Esophagus squamous epithelium (tissue), 5 donors: Measurements from ENCODE around the gene DCBLD2. TPM values are rescaled to one million over a fixed set of nuclear protein-coding genes. Genes with fewer than 3 reads are reported as not detected.

Source experiments
- DNase-seq: peaks from one replicate; lab custom pipeline; 2025; lab: John Stamatoyannopoulos, UW
- H3K27ac ChIP-seq, 4 donors: fragments of 200-600 bp; sonication (generic); one replicate each; pipeline ENCODE4 v1.5.1; 2016 to 2019; ENCODE audit warnings: mild to moderate bottlenecking in 1 of 4
- H3K27me3 ChIP-seq, 4 donors: fragments of 200-600 bp; sonication (generic); 1 replicate in 3 of 4; 2 replicates in 1 of 4; pipeline versions ENCODE4 v1.5.1 to v1.6.0; 2017 to 2021; ENCODE audit warnings: antibody characterized with exemption in 1 of 4
- H3K36me3 ChIP-seq, 3 donors: fragments of 200-600 bp; sonication (generic); one replicate each; pipeline ENCODE4 v1.5.1; 2016 to 2019
- H3K4me1 ChIP-seq, 3 donors: fragments of 200-600 bp; sonication (generic); one replicate each; pipeline ENCODE4 v1.5.1; 2017 to 2019
- H3K4me3 ChIP-seq, 4 donors: fragments of 200-600 bp; sonication (generic); 1 replicate in 3 of 4; 2 replicates in 1 of 4; pipeline ENCODE4 v1.5.1; 2016 to 2019; ENCODE audit warnings: mild to moderate bottlenecking in 2 of 4, moderate library complexity in 1 of 4
- H3K9me3 ChIP-seq, 3 donors: fragments of 200-600 bp; sonication (generic); one replicate each; pipeline ENCODE4 v1.5.1; 2016 to 2019
- POLR2A ChIP-seq, 4 donors: fragments of 450-650 bp; IDR thresholded peaks; one replicate each; pipeline ENCODE4 v1.6.1; 2017; ENCODE audit warnings: antibody characterized with exemption in 4 of 4, mild to moderate bottlenecking in 4 of 4, moderate library complexity in 3 of 4
- WGBS, 2 donors: methylation state at CpG; one replicate each; pipeline ENCODE4 v1.1.5; 2018; 5-methylcytosine and 5-hydroxymethylcytosine counted together
- intact Hi-C: fragments of 100-400 bp; cut with DNase I; formaldehyde crosslinking; loops from one replicate; pipeline ENCODE4 v1.15.0; 2022
- total RNA-seq, 4 donors: library from RNA; depleted of rRNA; stranded (reverse); fragments of >200 nt; gene quantifications; one replicate each; pipeline ENCODE4 v1.1.0, GENCODE V29; 2016
- TF ChIP-seq, protein P1 (sequence below), 6 experiments: fragments of 450-650 bp in 4 of 6; fragments of 200-600 bp in 2 of 6; sonication (generic) in 2 of 6; IDR thresholded peaks; one replicate each; pipeline ENCODE4 v1.5.1; 2016 to 2019; ENCODE audit warnings: antibody characterized with exemption in 6 of 6, mild to moderate bottlenecking in 4 of 6, moderate library complexity in 4 of 6
- donor health status: DM: yes; HTN: yes; CAD: no.

Gene DCBLD2
- total RNA-seq, 4 donors from 2014 or later: 3.7 to 21.4 (median 8.5) TPM

DNA sequence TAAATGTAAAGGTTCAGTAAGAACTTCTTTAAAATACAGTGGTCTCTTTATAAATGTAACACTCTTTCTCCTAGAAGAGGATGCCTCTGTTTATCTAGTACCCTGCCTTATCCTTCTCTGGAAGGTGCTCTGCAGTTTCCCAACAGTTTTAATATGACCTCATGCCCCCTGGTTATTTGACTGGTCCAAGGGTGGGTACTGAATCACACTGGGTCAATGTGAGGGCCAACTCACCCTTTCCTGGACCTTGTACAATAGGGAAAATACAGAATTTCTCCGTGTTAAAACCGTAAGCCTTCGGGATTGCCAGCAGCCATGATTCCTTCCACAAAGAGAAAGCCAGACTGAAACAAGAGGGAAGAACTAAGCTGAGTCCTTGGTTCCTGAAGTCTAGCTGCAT lies 9.2 kb downstream of the DCBLD2 start:
- H3K4me1 ChIP-seq: peaks cover 0 to 7% (median 0%) of the 10 kb centered on the region in 3 donors
- WGBS, 2 donors: 90 to 93% methylated on average over 3 of the region's 3 CpGs
- H3K9me3 ChIP-seq: no peaks in the 10 kb centered on the region
- no peaks in the 10 kb centered on the region for H3K27me3 ChIP-seq
- no peak for DNase-seq
- H3K27ac ChIP-seq: no peak overlapping the region
- H3K36me3 ChIP-seq: no peaks in the 10 kb centered on the region
- no peak for TF ChIP-seq POLR2A (IDR thresholded peaks at IDR 0.05)
- TF ChIP-seq, protein P1, sequence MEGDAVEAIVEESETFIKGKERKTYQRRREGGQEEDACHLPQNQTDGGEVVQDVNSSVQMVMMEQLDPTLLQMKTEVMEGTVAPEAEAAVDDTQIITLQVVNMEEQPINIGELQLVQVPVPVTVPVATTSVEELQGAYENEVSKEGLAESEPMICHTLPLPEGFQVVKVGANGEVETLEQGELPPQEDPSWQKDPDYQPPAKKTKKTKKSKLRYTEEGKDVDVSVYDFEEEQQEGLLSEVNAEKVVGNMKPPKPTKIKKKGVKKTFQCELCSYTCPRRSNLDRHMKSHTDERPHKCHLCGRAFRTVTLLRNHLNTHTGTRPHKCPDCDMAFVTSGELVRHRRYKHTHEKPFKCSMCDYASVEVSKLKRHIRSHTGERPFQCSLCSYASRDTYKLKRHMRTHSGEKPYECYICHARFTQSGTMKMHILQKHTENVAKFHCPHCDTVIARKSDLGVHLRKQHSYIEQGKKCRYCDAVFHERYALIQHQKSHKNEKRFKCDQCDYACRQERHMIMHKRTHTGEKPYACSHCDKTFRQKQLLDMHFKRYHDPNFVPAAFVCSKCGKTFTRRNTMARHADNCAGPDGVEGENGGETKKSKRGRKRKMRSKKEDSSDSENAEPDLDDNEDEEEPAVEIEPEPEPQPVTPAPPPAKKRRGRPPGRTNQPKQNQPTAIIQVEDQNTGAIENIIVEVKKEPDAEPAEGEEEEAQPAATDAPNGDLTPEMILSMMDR (IDR thresholded peaks at IDR 0.05): no peak
- intact Hi-C loops: no loop called here
- no peak overlapping the region for H3K4me3 ChIP-seq

DNA sequence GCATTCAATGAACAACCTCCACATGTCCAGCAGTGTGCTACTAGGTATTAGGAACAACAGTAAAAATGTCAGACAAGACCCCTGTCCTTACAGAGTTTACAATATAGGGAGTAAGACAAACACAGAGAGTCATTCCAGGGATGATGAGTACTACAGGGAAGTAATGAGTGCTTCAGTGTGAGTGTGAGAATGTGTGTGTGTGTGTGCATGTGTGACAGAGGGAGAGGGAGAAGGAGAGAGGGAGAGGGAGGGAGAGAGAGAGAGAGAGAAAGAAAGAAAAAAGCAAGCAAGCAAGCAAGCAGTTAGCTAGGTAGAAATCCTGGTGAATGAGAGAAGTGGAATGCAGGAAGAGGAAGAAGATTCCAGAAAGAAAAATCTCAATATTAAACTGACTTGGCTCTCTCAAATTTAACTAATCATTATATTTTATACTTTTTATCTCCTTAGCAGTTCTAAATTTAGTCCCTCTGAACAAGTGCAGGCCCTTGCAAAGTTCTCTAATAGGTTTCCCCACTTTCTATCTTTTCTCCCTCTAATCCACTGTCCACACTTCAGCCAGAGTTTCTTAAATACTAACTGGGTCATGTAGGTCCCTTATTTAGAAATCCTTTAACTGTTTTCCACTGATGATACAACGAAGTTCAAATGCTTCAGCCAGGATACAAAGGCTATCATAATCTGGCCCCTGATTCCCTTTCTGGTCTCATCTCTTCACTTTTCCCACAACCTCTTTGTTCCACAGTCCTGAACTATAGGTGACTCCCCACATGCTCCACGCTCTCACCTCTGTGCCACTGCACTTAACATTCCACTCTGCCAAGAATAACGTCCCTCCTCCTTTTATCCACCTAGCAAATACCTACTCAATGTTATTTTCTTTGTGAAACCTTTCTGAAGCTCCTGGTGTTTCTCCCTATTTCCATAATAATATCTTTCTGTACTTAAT lies 10.3 kb downstream of the DCBLD2 start:
- no peaks in the 10 kb centered on the region for H3K9me3 ChIP-seq
- WGBS, 2 donors: 49 to 61% methylated on average over 3 of the region's 3 CpGs
- no peak for TF ChIP-seq POLR2A (IDR thresholded peaks at IDR 0.05)
- TF ChIP-seq, protein P1 (IDR thresholded peaks at IDR 0.05): no peak
- DNase-seq: no peak
- no peaks in the 10 kb centered on the region for H3K36me3 ChIP-seq
- H3K27me3 ChIP-seq: no peaks in the 10 kb centered on the region
- no peak overlapping the region for H3K27ac ChIP-seq
- H3K4me3 ChIP-seq: no peak overlapping the region
- peaks cover 0 to 11% (median 0%) of the 10 kb centered on the region in 3 donors for H3K4me1 ChIP-seq
- intact Hi-C loops: no loop called here

DNA sequence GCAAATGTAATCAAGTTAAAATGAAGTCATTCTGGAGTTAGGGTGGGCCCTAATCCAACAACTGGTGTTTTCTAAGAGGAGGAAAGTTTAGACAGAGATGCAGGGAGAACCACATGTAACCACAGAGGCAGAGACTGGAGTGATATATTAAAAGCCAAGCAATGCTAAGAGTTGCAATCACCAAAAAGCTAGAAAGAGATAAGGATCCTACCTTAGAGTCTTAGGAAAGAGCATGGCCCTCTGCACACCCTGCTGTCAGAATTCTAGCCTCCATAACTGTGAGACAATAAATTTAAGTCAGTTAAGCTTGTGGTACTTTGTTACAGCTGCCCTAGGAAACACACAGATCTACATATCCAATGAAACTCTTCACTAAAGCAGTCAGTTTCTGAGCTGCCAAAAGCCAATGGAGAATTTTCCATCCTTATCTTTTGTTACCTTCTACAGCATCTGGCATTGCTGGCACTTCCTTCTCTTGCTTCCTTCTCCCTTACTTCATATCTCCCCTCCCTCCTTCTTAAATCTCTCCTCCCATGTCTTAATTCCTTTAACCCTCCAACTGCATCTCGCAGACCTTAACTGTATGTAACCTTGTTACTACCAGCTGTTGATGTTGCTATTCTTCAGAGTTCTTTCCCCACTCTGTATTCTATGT lies 11.2 kb downstream of the DCBLD2 start:
- WGBS, 2 donors: 94 to 100% methylated on average over 1 of the region's 1 CpG
- H3K36me3 ChIP-seq: no peaks in the 10 kb centered on the region
- TF ChIP-seq, protein P1 (IDR thresholded peaks at IDR 0.05): no peak
- no peak for TF ChIP-seq POLR2A (IDR thresholded peaks at IDR 0.05)
- intact Hi-C loops: no loop called here
- no peaks in the 10 kb centered on the region for H3K9me3 ChIP-seq
- H3K4me3 ChIP-seq: no peak overlapping the region
- no peak overlapping the region for H3K27ac ChIP-seq
- H3K27me3 ChIP-seq: no peaks in the 10 kb centered on the region
- peaks cover 0 to 20% (median 0%) of the 10 kb centered on the region in 3 donors for H3K4me1 ChIP-seq
- DNase-seq: no peak

DNA sequence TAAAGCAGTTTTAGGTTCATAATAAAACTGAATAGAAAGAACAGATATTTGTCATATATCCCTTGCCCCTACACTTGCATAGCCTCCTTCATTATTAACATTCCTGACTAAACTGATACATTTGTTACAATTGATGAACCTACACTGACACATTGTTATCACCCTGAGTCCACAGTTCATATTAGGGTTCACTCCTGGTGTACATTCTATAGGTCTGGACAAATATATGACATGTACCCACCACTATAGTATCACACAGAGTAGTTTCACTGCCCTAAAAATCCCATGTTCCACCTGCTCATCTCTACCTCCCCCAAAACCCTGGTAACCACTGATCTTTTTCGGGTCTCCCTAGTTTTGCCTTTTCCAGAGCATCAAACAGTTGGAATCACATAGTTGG lies 13.8 kb downstream of the DCBLD2 start:
- intact Hi-C loops: no loop called here
- peaks cover 0 to 26% (median 0%) of the 10 kb centered on the region in 3 donors for H3K4me1 ChIP-seq
- 72 to 82% methylated on average over 1 of the region's 1 CpG for WGBS, 2 donors

More for the DNA sequence above, 13.8 kb downstream of the DCBLD2 start:
- DNase-seq: no peak
- H3K27me3 ChIP-seq: no peaks in the 10 kb centered on the region
- no peak overlapping the region for H3K4me3 ChIP-seq
- no peaks in the 10 kb centered on the region for H3K36me3 ChIP-seq
- H3K9me3 ChIP-seq: no peaks in the 10 kb centered on the region
- H3K27ac ChIP-seq: no peak overlapping the region
- TF ChIP-seq POLR2A (IDR thresholded peaks at IDR 0.05): no peak
- TF ChIP-seq, protein P1 (IDR thresholded peaks at IDR 0.05): no peak
